NCI-H510A treated with DMSO at 0.1 percent for 48 hours (cell line): ENCODE measurements around the gene ATP13A3.

Experiments used
- DNase-seq: peaks from one replicate; lab custom pipeline; 2025; lab: John Stamatoyannopoulos, UW

ATP13A3 gene

GRCh38 chr3:194439881-194440550 lies 46.8 kb downstream of the ATP13A3 start:
- DNase-seq = peak; percentile 96

GRCh38 chr3:194434503-194434902 lies 52.3 kb downstream of the ATP13A3 start:
- no peak for DNase-seq

DNA sequence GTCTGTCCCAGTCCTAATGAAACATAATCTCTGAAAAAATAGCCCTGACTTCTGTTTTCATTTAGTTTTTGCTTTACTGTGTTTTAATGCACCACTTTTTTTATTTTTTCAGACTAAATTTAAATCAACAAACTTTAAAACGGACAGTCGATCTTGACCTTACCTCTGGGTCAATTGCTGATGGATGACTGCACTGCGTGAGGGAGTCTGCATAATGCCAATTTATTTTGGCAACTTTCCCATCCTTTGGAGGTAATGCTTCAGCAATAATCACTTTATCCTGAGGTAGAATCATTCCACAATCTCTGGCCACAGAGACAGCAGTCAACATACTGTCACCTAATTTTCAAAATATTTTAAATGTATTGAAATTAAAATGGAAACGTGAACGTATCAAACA lies 55.2 kb downstream of the ATP13A3 start:
- no peak for DNase-seq

DNA sequence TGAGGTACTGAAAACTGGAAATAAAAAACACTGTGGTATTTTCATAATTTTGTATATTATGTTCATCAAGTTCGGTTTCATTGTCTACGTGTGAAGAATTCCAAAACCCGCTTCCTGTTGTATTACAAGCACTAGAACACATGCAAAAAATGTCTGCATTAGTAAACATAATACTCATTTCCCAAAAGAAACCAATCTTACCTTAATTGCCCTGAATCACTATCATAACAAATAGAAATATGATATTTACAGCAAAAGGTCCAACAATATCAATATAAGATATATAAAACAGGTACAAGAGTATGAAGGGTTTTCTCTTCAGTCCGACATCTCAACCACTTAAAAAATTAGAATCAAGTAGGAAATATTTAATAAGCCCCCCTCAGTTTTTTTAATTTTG lies 61.4 kb downstream of the ATP13A3 start:
- DNase-seq = no peak

GRCh38 chr3:194424953-194425352 lies 61.8 kb downstream of the ATP13A3 start:
- DNase-seq = no peak

DNA sequence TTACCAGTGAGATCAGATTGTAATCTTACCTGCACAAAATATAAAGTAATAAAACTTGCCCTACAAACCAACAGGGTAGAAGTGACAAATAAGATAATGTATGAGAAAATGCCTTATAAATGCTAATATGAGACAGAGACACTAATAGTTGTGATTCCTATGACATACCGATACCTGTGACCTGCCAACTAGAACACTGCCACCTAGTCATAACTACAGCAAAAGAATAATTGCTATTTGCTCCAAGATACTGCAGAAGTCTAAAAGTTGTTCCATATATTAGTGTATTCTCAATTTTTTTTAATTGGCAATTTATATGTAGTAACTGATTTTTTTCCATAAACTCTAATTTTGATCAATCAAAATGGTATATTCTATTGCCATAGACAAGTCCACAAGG lies 62.4 kb downstream of the ATP13A3 start:
- DNase-seq = no peak

GRCh38 chr3:194423317-194423716 lies 63.5 kb downstream of the ATP13A3 start:
- DNase-seq = peak; percentile 82

- no peak for DNase-seq
These were observed 64.6 kb downstream of the ATP13A3 start for GRCh38 chr3:194422188-194422587.

GRCh38 chr3:194418671-194419070 lies 68.1 kb downstream of the ATP13A3 start:
- no peak for DNase-seq

- DNase-seq = peak; percentile 34
These were observed 79.4 kb downstream of the ATP13A3 start for GRCh38 chr3:194407423-194407822.

DNA sequence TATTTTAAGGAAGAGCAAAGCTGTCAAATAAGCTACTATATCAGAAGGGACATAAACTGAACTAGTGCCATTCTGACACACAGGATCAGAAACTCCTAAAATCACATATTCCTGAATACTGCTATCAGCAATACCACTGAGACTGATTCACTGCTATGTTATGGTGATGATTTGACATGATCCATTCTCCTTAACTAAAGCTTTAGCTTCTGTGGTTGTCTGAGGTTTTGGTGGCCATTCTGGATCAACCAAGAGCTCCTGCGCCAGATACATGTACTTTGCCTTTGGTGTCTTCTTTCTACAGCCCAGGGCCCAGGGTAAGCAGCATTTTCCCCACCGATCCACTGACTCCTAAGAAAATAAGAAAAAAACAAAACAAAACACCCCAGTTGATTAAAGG lies 81.0 kb downstream of the ATP13A3 start:
- no peak for DNase-seq

GRCh38 chr3:194404365-194405140 lies 82.2 kb downstream of the ATP13A3 start:
- peak; percentile 77 for DNase-seq

DNA sequence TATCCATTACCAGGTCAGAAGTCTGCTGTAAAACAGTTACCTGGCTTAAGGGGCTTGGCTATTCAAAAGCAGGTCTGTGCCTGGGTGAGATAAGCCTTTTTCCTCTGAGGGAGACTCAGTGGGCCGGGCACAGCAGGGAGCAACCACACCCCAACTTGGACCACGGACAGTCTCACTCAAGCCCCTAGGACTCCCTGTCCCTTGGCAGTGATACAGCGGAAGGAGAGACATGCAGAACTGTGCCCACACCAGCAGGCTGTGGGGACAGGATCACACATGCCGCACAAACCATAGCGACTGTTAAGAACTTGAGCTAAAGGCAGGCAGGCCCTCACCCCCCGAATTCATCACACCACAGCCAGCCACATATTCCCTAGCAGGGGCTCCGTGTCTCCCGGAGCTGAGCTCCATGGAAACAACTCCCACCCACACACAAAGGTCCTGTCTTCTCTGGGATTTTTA lies 84.9 kb downstream of the ATP13A3 start:
- no peak for DNase-seq

DNA sequence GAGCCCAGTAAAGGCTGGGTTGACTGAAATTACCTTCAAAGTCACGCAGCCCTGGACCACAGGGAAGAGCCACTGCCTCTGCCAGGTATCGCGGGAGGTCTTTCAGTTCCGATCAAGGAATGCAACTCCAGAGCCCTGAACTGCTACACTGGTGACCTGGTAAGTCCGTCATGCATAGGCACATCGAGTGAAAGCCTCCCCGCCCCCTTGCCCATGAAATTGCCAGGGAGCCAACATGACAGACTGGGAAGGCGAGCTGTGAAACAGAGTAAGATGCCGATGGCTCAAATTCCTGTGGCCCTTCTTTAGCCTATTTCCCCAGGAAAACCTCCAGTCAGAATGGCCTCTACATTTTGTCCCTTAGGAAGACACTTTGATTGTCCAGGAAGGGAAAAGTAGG lies 85.5 kb downstream of the ATP13A3 start:
- no peak for DNase-seq

GRCh38 chr3:194399874-194400411 lies 86.9 kb downstream of the ATP13A3 start:
- no peak for DNase-seq

DNA sequence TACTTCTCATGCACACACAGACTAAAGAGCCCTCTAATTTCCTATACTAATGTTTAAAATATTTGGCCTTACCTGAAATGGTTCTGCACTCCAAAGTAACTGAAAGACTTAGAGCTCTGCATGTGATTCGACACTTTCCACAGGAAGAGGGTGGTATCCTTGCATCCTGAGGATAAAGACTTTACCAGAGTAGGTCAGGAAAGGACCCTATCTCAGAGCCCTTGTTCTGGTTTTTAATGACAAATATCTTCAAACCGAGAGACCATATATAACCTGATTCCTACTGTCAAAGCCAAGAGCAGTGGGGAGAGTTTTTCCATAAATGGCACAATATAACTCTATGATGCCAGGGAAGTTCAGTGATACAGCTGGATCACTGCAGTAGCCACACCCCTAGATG lies 87.6 kb downstream of the ATP13A3 start, which contains the start of gene GP5:
TSS of gene GP5 (minus strand) at position 101 of the 400 bp plus-strand sequence. CDS start 984 bp downstream, outside the sequence.
- DNase-seq = no peak

- no peak for DNase-seq
These were observed 89.0 kb downstream of the ATP13A3 start for GRCh38 chr3:194397757-194398312.

DNA sequence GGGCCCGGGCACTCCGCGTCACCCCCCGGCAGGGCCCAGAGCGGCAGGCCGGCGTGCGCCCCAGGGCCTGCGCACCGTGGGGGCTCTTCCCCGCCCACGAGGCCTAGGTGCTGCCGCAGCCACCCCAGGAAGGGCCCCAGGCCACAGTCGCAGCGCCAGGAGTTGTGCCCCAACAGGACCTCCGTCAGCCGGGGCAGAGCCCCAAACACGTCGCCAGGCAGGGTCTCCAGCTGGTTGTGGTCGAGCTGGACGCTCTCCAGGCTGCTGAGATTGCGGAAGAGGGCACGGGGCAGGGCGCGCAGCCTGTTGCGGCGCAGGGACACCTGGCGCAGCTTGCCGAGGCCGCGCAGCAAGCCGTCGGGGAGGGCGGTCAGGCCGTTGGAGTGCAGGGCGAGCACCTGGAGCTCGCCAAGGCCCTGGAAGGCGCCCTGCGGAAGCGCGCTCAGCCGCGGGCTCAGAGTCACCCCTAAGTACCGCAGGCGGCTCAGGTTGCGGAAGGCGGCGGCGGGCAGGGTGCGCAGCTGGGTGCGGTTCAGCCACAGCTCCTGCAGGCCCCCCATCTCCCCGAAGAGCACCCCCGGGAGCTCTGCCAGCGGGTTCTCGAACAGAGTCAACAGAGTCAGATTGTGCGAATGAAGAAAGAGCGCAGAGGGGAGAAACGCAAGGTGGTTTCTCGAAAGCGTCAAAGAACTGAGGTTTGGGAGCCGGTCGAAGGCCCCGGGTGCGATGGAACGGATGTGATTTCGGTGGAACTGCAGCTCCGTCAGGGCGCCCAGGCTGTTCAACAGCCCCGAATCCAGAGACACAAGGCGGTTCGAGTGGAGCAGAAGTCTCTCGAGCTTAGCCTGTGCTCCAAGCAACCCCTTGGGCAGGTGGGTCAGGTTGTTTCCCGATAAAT lies 89.7 kb downstream of the ATP13A3 start:
- peak; percentile 61 for DNase-seq

- no peak for DNase-seq
These were observed 90.3 kb downstream of the ATP13A3 start for GRCh38 chr3:194396539-194396858.

DNA sequence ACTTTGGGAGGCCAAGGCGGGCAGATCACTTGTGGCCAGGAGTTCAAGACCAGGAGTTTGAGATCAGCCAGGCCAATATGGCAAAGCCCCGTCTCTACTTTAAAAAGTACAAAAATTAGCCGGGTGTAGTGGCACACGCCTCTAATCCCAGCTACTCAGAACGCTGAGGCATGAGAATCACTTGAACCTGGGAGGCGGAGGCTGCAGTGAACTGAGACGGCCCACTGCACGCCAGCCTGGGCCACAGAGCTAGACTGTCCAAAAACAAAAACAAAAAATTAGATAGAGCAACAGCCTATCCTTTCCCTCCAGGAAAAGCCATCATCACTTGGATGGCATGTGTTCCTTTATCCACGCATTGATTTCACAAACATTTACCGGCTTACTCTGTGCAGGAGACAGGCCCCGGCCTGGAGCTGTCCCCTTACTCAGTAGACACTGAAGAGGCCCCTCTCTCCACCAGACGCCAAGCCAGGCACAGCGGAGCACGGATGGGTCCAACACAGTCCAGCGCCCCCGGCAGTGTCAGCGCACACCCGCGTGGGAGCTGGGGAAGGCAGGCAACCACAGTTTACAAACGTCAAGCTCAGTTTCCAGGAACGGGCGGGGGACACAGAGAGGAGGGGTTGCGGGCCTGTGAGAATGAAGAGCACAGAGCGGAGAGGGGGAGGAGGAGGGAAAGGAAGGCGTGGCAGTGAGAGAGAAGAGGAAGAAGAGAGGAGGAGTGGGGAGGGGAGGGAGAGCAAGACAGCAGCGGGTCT lies 90.8 kb downstream of the ATP13A3 start:
- DNase-seq = peak; percentile 78

DNA sequence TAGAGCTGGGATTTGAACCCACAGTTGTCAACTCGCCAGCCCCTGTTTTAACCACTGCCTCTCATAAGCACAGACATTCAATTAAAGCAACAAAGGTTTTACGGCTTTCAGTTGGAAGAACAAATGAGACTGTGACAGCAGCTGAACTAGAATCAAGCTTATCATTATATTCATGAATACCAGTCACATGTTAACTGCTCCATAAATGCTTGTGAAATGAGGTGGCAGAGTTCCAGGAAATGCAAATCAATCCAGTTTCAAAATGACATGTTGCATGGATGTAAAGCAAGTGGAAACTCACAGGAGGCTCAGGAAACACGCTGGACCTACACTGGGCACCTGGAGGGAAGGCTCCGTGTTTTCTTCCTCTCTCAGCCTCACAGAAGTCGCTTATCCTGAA lies 91.6 kb downstream of the ATP13A3 start:
- peak; percentile 52 for DNase-seq
